SH-SY5Y (cell line): ENCODE data around the gene SLC7A14.

Source experiments
- GATA2 ChIP-seq: IDR thresholded peaks from 2 replicates; pipeline ENCODE4 v1.6.1; 2011; ENCODE audit warnings: mild to moderate bottlenecking, low read depth, low read length
- GATA3 ChIP-seq: IDR thresholded peaks from 2 replicates; pipeline ENCODE4 v1.6.1; 2011; ENCODE audit warnings: low read depth, mild to moderate bottlenecking, low read length, moderate library complexity

DNA sequence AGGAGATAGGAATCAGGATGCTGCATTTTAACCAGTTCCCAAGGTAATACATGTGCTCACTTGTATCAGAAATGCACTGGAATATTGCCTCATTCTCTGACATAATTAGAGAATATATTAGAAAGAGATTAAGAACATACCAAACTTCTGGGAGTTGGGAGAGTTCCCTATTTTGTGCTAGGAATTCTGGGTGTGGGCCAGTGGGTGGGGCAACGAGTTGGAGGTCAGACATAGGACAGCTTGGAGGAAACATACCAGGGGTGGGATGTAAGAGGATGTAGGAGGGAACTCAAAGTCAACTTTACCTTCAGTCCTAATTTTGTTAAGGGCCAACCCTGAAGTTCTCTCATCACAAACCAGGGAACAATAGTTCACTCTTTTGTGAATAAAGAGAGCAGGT is 83.6 kb downstream of the SLC7A14 start:
- TF ChIP-seq GATA3, result no peak
- no peak for TF ChIP-seq GATA2
